ENCODE data around the gene KLC1. TPM values are rescaled to one million over a fixed set of nuclear protein-coding genes. Genes with fewer than 3 reads are reported as not detected.

Gene KLC1
- total RNA-seq, 1 experiment from 2014 or later = 121 TPM

- no peak for ATAC-seq
- BruUV-seq (replicated peaks) = no TSS peak
- POLR2A ChIA-PET = no interaction called here
- no peak overlapping the region for H2AFZ ChIP-seq (ENCODE audit: low read depth, low read length, poor library complexity, severe bottlenecking)
- H3K9me3 ChIP-seq (ENCODE audit: control insufficient read depth in 1 of 2, insufficient read depth in 1 of 2, low read depth in 1 of 2, low read length in 2 of 2) = no peaks in the 10 kb centered on the region
- peaks cover 8% of the 10 kb centered on the region; the same call in 1 of the 2 replicates for H4K20me1 ChIP-seq (ENCODE audit: insufficient read depth)
- CTCF ChIA-PET = no interaction called here
- peaks cover 8 to 48% of the 10 kb centered on the region in 2 experiments; a peak in 3 of 4 replicates for H3K36me3 ChIP-seq (ENCODE audit: control insufficient read depth in 1 of 2, insufficient read depth in 2 of 2, low read length in 2 of 2)
- no peak for DNase-seq (ENCODE audit: low read depth, low spot score)
- no peak overlapping the region for H3K4me3 ChIP-seq (replicated peaks in 1 of 2; ENCODE audit: low read depth in 1 of 2, low read length in 2 of 2)
- no peak overlapping the region; the same call in 1 of the 2 replicates for H3K27ac ChIP-seq (ENCODE audit: low read depth, low read length)
- TF ChIP-seq FOSL1 (IDR thresholded peaks at IDR 0.05; ENCODE audit: low read depth) (no peak), POLR2AphosphoS5 (IDR thresholded peaks at IDR 0.05; ENCODE audit: low read depth, low read length) (0 out of 2 replicates have a peak, but pooled peaks have one; percentile 11)
- no peak overlapping the region for H3K4me2 ChIP-seq (ENCODE audit: low read length)
- no peaks in the 10 kb centered on the region for H3K9me2 ChIP-seq (ENCODE audit: insufficient read depth)
- H3K27me3 ChIP-seq (ENCODE audit: insufficient read depth, low read length) = no peaks in the 10 kb centered on the region
- H3K79me2 ChIP-seq (ENCODE audit: insufficient read depth, low read length) = peaks cover 42% of the 10 kb centered on the region
- RAD21 ChIA-PET (ENCODE audit: low non-redundant PET in 1 of 2, low total read pairs in 2 of 2, uncharacterized antibody in 2 of 2, unreplicated experiment in 2 of 2) = interaction anchor here in 1 of 2 experiments (0.6 kb wide), 1 partner anchor 181 kb away, joined by 3 read pairs; the partner anchor contains the start of gene TRMT61A
- no peak overlapping the region for H3K9ac ChIP-seq (ENCODE audit: low read length)
- peaks cover 6 to 12% of the 10 kb centered on the region in 2 experiments for H3K4me1 ChIP-seq (ENCODE audit: control insufficient read depth in 1 of 2, insufficient read depth in 2 of 2, low read length in 2 of 2)
- intact Hi-C loops (cut with micrococcal nuclease) = no loop called here
Measured at GRCh38 chr14:103709814-103710213, 80.8 kb downstream of the KLC1 start.

DNA sequence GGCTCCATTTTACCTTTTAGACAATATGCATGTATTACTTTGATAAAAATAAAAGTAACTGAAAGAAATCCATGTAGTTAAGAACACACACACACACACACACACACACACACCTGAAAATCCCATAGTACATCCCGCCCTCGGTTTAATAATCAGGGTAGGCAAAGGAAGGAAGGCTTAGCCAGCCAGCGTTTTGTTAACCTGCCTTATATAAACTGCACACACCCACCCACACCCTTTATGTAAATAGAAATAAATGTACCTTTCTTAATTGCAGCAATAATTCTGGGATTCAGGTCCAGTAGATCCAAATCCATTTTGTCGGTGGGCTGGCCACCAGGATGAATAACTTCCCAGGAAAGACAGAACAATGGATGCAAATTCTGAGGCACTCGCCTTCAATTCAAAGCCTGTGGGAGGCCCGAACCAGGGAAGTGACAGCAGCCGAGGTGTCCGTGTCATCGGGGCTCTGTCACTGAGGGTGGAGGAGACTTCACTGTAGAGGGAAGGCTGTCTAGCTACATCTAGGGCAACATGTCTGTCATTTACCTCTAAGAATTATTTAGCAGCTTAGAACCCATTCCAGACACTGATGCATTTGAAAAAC is 81.9 kb downstream of the KLC1 start:
- no peaks in the 10 kb centered on the region for H3K9me2 ChIP-seq (ENCODE audit: insufficient read depth)
- intact Hi-C loops (cut with micrococcal nuclease) = no loop called here
- H3K9me3 ChIP-seq (ENCODE audit: control insufficient read depth in 1 of 2, insufficient read depth in 1 of 2, low read depth in 1 of 2, low read length in 2 of 2) = no peaks in the 10 kb centered on the region
- peaks cover 47% of the 10 kb centered on the region for H3K79me2 ChIP-seq (ENCODE audit: insufficient read depth, low read length)
- ChIA-PET CTCF (no interaction called here), POLR2A (no interaction called here), RAD21 (ENCODE audit: low non-redundant PET in 1 of 2, low total read pairs in 2 of 2, uncharacterized antibody in 2 of 2, unreplicated experiment in 2 of 2) (no interaction called here)
- H3K4me2 ChIP-seq (ENCODE audit: low read length) = no peak overlapping the region
- peaks cover 7 to 39% of the 10 kb centered on the region in 2 experiments; a peak in 3 of 4 replicates for H3K36me3 ChIP-seq (ENCODE audit: control insufficient read depth in 1 of 2, insufficient read depth in 2 of 2, low read length in 2 of 2)
- no peak overlapping the region for H3K27ac ChIP-seq (ENCODE audit: low read depth, low read length)
- H2AFZ ChIP-seq (ENCODE audit: low read depth, low read length, poor library complexity, severe bottlenecking) = no peak overlapping the region
- no peak for ATAC-seq
- peaks cover 8% of the 10 kb centered on the region; the same call in 1 of the 2 replicates for H4K20me1 ChIP-seq (ENCODE audit: insufficient read depth)
- peaks cover 6 to 12% of the 10 kb centered on the region in 2 experiments for H3K4me1 ChIP-seq (ENCODE audit: control insufficient read depth in 1 of 2, insufficient read depth in 2 of 2, low read length in 2 of 2)
- no TSS peak for BruUV-seq (replicated peaks)
- DNase-seq (ENCODE audit: low read depth, low spot score) = no peak
- no peak overlapping the region for H3K4me3 ChIP-seq (replicated peaks in 1 of 2; ENCODE audit: low read depth in 1 of 2, low read length in 2 of 2)
- no peak overlapping the region for H3K9ac ChIP-seq (ENCODE audit: low read length)
- TF ChIP-seq EZH2 (IDR thresholded peaks at IDR 0.05) (no peak), SP1 (IDR thresholded peaks at IDR 0.05; ENCODE audit: low read depth) (no peak), SRF (IDR thresholded peaks at IDR 0.05; ENCODE audit: low read depth) (no peak), CBX3 (IDR thresholded peaks at IDR 0.05; ENCODE audit: low read depth) (no peak), FOSL1 (IDR thresholded peaks at IDR 0.05; ENCODE audit: low read depth) (no peak), EZH2phosphoT487 (IDR thresholded peaks at IDR 0.05; ENCODE audit: borderline replicate concordance) (no peak), TCF7L2 (IDR thresholded peaks at IDR 0.05; ENCODE audit: borderline replicate concordance, extremely low read depth, insufficient read depth, insufficient read length) (no peak), POLR2AphosphoS5 (IDR thresholded peaks at IDR 0.05; ENCODE audit: low read depth, low read length) (no peak), SIN3A (IDR thresholded peaks at IDR 0.05; ENCODE audit: low read depth) (no peak)
- no peaks in the 10 kb centered on the region for H3K27me3 ChIP-seq (ENCODE audit: insufficient read depth, low read length)

Measured in HCT116 (cell line).